B cell (primary cell): ENCODE data around the gene MYLK4. TPM values are rescaled to one million over a fixed set of nuclear protein-coding genes. Genes with fewer than 3 reads are reported as not detected.

Experiments
- ATAC-seq: fragments of 200-7000 bp; cut with Tn5 transposase; one replicate; pipeline ENCODE4 v1.10.0; 2021; ENCODE audit warnings: low read depth, mild to moderate bottlenecking, moderate number of reproducible peaks, moderate library complexity
- CTCF ChIA-PET: fragments of 350-600 bp; sonication (Branson Sonifier 250); formaldehyde crosslinking; loops from one replicate; lab custom pipeline; 2021; ENCODE audit warnings: antibody characterized with exemption, inconsistent platforms; lab: Charles Lee
- POLR2A ChIA-PET: fragments of 350-600 bp; sonication (Branson Sonifier 250); formaldehyde crosslinking; loops from one replicate; lab custom pipeline; 2021; ENCODE audit warnings: antibody characterized with exemption; lab: Charles Lee
- DNase-seq: peaks from one replicate; pipeline ENCODE4 v3.0.0; 2013
- H2AFZ ChIP-seq: 2 replicates; pipeline ENCODE4 v1.6.1; 2012; ENCODE audit warnings: mild to moderate bottlenecking, low read depth, low read length; ENCODE audit not compliant: insufficient read depth, poor library complexity, severe bottlenecking
- H3K27ac ChIP-seq, 2 donors: 1 replicate in 1 of 2; 2 replicates in 1 of 2; pipeline ENCODE4 v1.5.1; 2012 to 2013; ENCODE audit warnings: low read length in 2 of 2, mild to moderate bottlenecking in 2 of 2, moderate library complexity in 1 of 2
- H3K27me3 ChIP-seq, 4 experiments: fragments of 200-600 bp in 1 of 4; sonication (generic) in 1 of 4; replicated peaks in 1 of 4; 1 replicate in 2 of 4; 2 replicates in 2 of 4; pipeline versions ENCODE4 v1.6.1 to v1.7.0; 2013 to 2016; ENCODE audit warnings: low read length in 3 of 4, mild to moderate bottlenecking in 2 of 4, mixed read lengths in 1 of 4, moderate library complexity in 1 of 4; ENCODE audit not compliant: insufficient read depth in 4 of 4, control insufficient read depth in 3 of 4; ENCODE audit errors: control extremely low read depth in 1 of 4
- H3K36me3 ChIP-seq, 2 experiments: replicated peaks in 1 of 2; 1 replicate in 1 of 2; 2 replicates in 1 of 2; pipeline versions ENCODE4 v1.6.1 to v1.7.1; 2013; ENCODE audit warnings: low read length in 1 of 2; ENCODE audit not compliant: insufficient read depth in 2 of 2, control insufficient read depth in 1 of 2; ENCODE audit errors: control extremely low read depth in 1 of 2, extremely low read depth in 1 of 2
- H3K4me1 ChIP-seq, 2 donors: fragments of 200-600 bp in 1 of 2; sonication (generic) in 1 of 2; 1 replicate in 1 of 2; 2 replicates in 1 of 2; pipeline versions ENCODE4 v1.5.1 to v1.6.1; 2013 to 2017; ENCODE audit warnings: low read length in 2 of 2; ENCODE audit not compliant: control insufficient read depth in 2 of 2, insufficient read depth in 2 of 2
- H3K4me2 ChIP-seq: replicated peaks from 2 replicates; pipeline ENCODE3; 2012; ENCODE audit warnings: mild to moderate bottlenecking, low read depth, low read length; ENCODE audit not compliant: poor library complexity, severe bottlenecking
- H3K4me3 ChIP-seq, 5 experiments: fragments of 200-600 bp in 1 of 5; sonication (generic) in 1 of 5; 1 replicate in 3 of 5; 2 replicates in 2 of 5; pipeline versions ENCODE4 v1.5.1 to v1.7.0; 2011 to 2016; ENCODE audit warnings: low read length in 4 of 5, mild to moderate bottlenecking in 4 of 5, low read depth in 2 of 5, control low read depth in 1 of 5, moderate library complexity in 1 of 5; ENCODE audit not compliant: insufficient read depth in 1 of 5; ENCODE audit errors: control extremely low read depth in 1 of 5, extremely low read depth in 1 of 5
- H3K79me2 ChIP-seq: fragments of 200-600 bp; sonication (generic); one replicate; pipeline ENCODE4 v1.6.0; 2016; ENCODE audit warnings: low read length; ENCODE audit not compliant: control insufficient read depth, insufficient read depth
- H3K9ac ChIP-seq: fragments of 200-600 bp; sonication (generic); 2 replicates; pipeline ENCODE4 v1.6.1; 2017; ENCODE audit warnings: mild to moderate bottlenecking, low read length, moderate library complexity
- H3K9me3 ChIP-seq, 3 donors: one replicate each; pipeline versions ENCODE4 v1.6.1 to v1.7.1; 2013; ENCODE audit warnings: low read length in 2 of 3; ENCODE audit not compliant: control insufficient read depth in 2 of 3, insufficient read depth in 1 of 3; ENCODE audit errors: control extremely low read depth in 1 of 3
- H4K20me1 ChIP-seq: 2 replicates; pipeline ENCODE4 v1.6.0; 2012; ENCODE audit warnings: mild to moderate bottlenecking, low read length; ENCODE audit not compliant: insufficient read depth, control insufficient read depth, poor library complexity, severe bottlenecking
- H3K27ac Mint-ChIP-seq: one replicate; pipeline ENCODE4 v1.8.0; 2021; ENCODE audit warnings: mixed read lengths
- H3K27me3 Mint-ChIP-seq: one replicate; pipeline ENCODE4 v1.8.0; 2021; ENCODE audit warnings: mixed read lengths
- H3K4me1 Mint-ChIP-seq: one replicate; pipeline ENCODE4 v1.8.0; 2021; ENCODE audit warnings: mixed read lengths
- H3K4me3 Mint-ChIP-seq: one replicate; pipeline ENCODE4 v1.8.0; 2021; ENCODE audit warnings: mixed read lengths
- H3K9me3 Mint-ChIP-seq: one replicate; pipeline ENCODE4 v1.8.0; 2022; ENCODE audit warnings: mixed read lengths; ENCODE audit not compliant: insufficient read depth
- CTCF ChIP-seq: fragments of 200-600 bp; IDR thresholded peaks from one replicate; pipeline ENCODE4 v1.8.0; 2022; ENCODE audit warnings: antibody characterized with exemption, mild to moderate bottlenecking
- EZH2 ChIP-seq: IDR thresholded peaks from 2 replicates; pipeline ENCODE4 v1.6.1; 2012; ENCODE audit warnings: borderline replicate concordance, low read depth, mild to moderate bottlenecking, moderate library complexity, low read length; ENCODE audit not compliant: insufficient read depth, poor library complexity, severe bottlenecking
- WGBS: methylation state at CpG from one replicate; pipeline ENCODE4 v1.1.5; 2013; ENCODE audit warnings: missing lambda C conversion rate; ENCODE audit not compliant: insufficient coverage; 5-methylcytosine and 5-hydroxymethylcytosine counted together
- intact Hi-C: fragments of 100-400 bp; cut with micrococcal nuclease; formaldehyde crosslinking; loops from one replicate; pipeline ENCODE4 v1.10.0; 2022
- polyA plus RNA-seq: library from polyadenylated mRNA; depleted of rRNA; stranded (reverse); fragments of >200 nt; gene quantifications from 2 replicates; pipeline ENCODE4 v1.2.3, GENCODE V29; 2012
- total RNA-seq, 2 donors: library from RNA; stranded (reverse); fragments of 120-200 nt in 1 of 2; gene quantifications; 1 replicate in 1 of 2; 2 replicates in 1 of 2; pipeline versions ENCODE4 v1.2.3 to v1.2.4, GENCODE V29; 2013 to 2022

Gene MYLK4
- total and polyA plus RNA-seq, 2 donors (not counting 1 experiment from before 2014, with no cell fraction given), result 0.51 to 1.2 TPM

DNA sequence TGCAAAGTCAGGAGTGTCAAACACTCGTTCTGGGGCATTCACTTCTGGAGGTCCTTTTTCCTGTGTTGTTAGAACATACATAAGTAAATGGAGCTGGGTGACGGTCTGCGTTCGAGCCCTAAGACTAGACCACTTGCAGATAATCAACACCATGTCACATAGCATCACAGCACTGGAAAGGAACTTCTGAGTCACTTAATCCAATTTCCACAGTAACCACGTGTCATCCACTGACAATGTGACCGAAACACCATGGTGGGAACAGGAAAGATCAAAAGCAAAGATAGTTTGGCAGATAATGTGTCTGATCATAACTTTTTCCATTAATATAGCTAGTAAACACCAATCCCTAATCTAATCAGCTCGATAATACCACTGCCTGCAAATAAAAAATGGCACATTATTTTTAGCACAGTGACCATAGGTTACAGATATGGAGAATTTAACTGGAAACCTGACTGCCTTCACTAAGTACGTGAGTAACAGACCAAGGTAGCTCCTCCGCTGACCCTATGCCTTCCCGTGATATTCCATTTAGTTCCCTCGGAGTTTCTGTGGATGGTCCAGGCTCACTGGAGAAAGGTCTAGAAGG is 49.3 kb upstream of the MYLK4 start:
- H2AFZ ChIP-seq, result no peak overlapping the region
- Mint-ChIP-seq H3K27me3 (no peaks in the 10 kb centered on the region), H3K4me3 (no peak overlapping the region), H3K27ac (no peak overlapping the region), H3K4me1 (peaks cover 7% of the 10 kb centered on the region), H3K9me3 (no peaks in the 10 kb centered on the region)
- ChIA-PET CTCF (interaction anchor here (1.6 kb wide), 1 partner anchor 9 kb away, joined by 7 read pairs; no protein-coding TSS in a partner anchor), POLR2A (no interaction called here)
- H3K27me3 ChIP-seq, result no peaks in the 10 kb centered on the region
- no peak overlapping the region for H3K4me2 ChIP-seq
- H4K20me1 ChIP-seq, result no peaks in the 10 kb centered on the region
- no peak for DNase-seq
- peaks cover 6% of the 10 kb centered on the region for H3K79me2 ChIP-seq
- WGBS, result 93% methylated on average over 6 of the region's 11 CpGs
- peaks cover 0 to 6% of the 10 kb centered on the region in 2 donors for H3K4me1 ChIP-seq
- no peak for TF ChIP-seq CTCF
- no peak for TF ChIP-seq EZH2
- ATAC-seq, result no peak
- H3K36me3 ChIP-seq, result no peaks in the 10 kb centered on the region
- H3K4me3 ChIP-seq, result no peak overlapping the region
- intact Hi-C loops, result no loop called here
- no peak overlapping the region for H3K27ac ChIP-seq
- no peak overlapping the region for H3K9ac ChIP-seq
- no peaks in the 10 kb centered on the region for H3K9me3 ChIP-seq

GRCh38 chr6:2798586-2799134 is 47.9 kb upstream of the MYLK4 start:
- H3K79me2 ChIP-seq, result peaks cover 6% of the 10 kb centered on the region
- H2AFZ ChIP-seq, result no peak overlapping the region
- TF ChIP-seq CTCF, result no peak
- TF ChIP-seq EZH2, result no peak
- H3K9me3 ChIP-seq, result no peaks in the 10 kb centered on the region
- DNase-seq (no peak), ATAC-seq (no peak)
- no peaks in the 10 kb centered on the region for H3K27me3 Mint-ChIP-seq
- H3K4me3 Mint-ChIP-seq, result no peak overlapping the region
- no peak overlapping the region for H3K27ac ChIP-seq
- H3K4me1 ChIP-seq, result peaks cover 4 to 13% of the 10 kb centered on the region in 2 donors
- no peaks in the 10 kb centered on the region for H3K9me3 Mint-ChIP-seq
- 87% methylated on average over 7 of the region's 11 CpGs for WGBS
- H3K9ac ChIP-seq, result no peak overlapping the region
- intact Hi-C loops, result no loop called here
- CTCF ChIA-PET, result interaction anchor here (0.8 to 1.0 kb wide), 2 partner anchors 113 to 121 kb away, joined by 3 read pairs; no protein-coding TSS in a partner anchor
- no peak overlapping the region for H3K4me2 ChIP-seq
- no peak overlapping the region for H3K27ac Mint-ChIP-seq
- POLR2A ChIA-PET, result no interaction called here
- H4K20me1 ChIP-seq, result no peaks in the 10 kb centered on the region
- H3K4me3 ChIP-seq, result no peak overlapping the region
- H3K27me3 ChIP-seq, result no peaks in the 10 kb centered on the region
- H3K4me1 Mint-ChIP-seq, result peaks cover 14% of the 10 kb centered on the region
- no peaks in the 10 kb centered on the region for H3K36me3 ChIP-seq
